Activated CD4-positive, alpha-beta T cell treated with anti-CD3 and anti-CD28 coated beads for 36 hours (primary cell): ENCODE data around the gene ATP9A. TPM values are rescaled to one million over a fixed set of nuclear protein-coding genes. Genes with fewer than 3 reads are reported as not detected.
A peak's percentile ranks its signal among the peaks of the same experiment; 100 is the strongest.

Experiments used
- ATAC-seq: fragments of 200-7000 bp; cut with Tn5 transposase; one replicate; pipeline ENCODE4 v1.10.0; 2021; ENCODE audit warnings: mild to moderate bottlenecking, moderate library complexity
- CTCF ChIA-PET: fragments of 350-600 bp; sonication (Branson Sonifier 250); formaldehyde crosslinking; loops from one replicate; lab custom pipeline; 2021; ENCODE audit warnings: antibody characterized with exemption; lab: Charles Lee
- POLR2A ChIA-PET: fragments of 350-600 bp; sonication (Branson Sonifier 250); formaldehyde crosslinking; loops from one replicate; lab custom pipeline; 2021; ENCODE audit warnings: antibody characterized with exemption, inconsistent platforms; lab: Charles Lee
- DNase-seq: peaks from one replicate; pipeline ENCODE4 v3.0.0-alpha.2; 2020
- H3K27ac Mint-ChIP-seq: one replicate; pipeline ENCODE4 v1.8.0; 2021; ENCODE audit warnings: mixed read lengths
- H3K27me3 Mint-ChIP-seq: one replicate; pipeline ENCODE4 v1.8.0; 2021; ENCODE audit warnings: mixed read lengths
- H3K36me3 Mint-ChIP-seq: one replicate; pipeline ENCODE4 v1.8.0; 2021; ENCODE audit warnings: low read depth, mixed read lengths
- H3K4me1 Mint-ChIP-seq: one replicate; pipeline ENCODE4 v1.8.0; 2021; ENCODE audit warnings: mixed read lengths
- H3K4me3 Mint-ChIP-seq: one replicate; pipeline ENCODE4 v1.8.0; 2021; ENCODE audit warnings: mild to moderate bottlenecking, moderate library complexity, mixed read lengths
- H3K9me3 Mint-ChIP-seq: one replicate; pipeline ENCODE4 v1.8.0; 2021; ENCODE audit warnings: low read depth, mixed read lengths
- intact Hi-C, 2 experiments: fragments of 100-400 bp; cut with DNase I in 1 of 2; cut with micrococcal nuclease in 1 of 2; formaldehyde crosslinking; loops; one replicate each; pipeline versions ENCODE4 v1.14.2 to v1.15.1; 2022 to 2024; cut with DNase I, micrococcal nuclease
- total RNA-seq, 2 experiments: library from RNA; stranded (reverse); gene quantifications; one replicate each; pipeline ENCODE4 v1.2.3, GENCODE V29; 2021

ATP9A gene
- total RNA-seq, 2 experiments from 2014 or later = 2.2 to 2.7 TPM

GRCh38 chr20:51633430-51633829 lies 134.8 kb downstream of the ATP9A start:
- peaks cover 42% of the 10 kb centered on the region for H3K4me1 Mint-ChIP-seq

DNA sequence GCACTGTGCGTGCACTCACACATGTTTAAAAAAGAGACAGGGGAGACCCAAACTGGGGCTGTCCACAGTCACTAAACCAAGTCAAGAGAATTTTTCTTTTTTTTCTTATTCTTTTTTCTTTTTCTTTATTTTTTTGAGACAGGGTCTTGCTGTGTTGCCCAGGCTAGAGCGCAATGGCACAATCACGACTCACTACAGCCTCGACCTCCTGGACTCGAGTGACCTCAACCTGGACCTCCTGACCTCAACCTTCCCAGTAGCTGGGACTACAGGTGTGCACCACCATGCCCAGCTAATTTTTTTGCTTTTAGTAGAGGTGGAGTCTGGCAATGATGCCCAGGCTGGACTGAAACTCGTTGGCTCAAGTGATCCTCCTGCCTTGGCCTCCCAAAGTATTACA lies 136.2 kb downstream of the ATP9A start:
- ATAC-seq (no peak), DNase-seq (no peak)
- H3K36me3 Mint-ChIP-seq = no peaks in the 10 kb centered on the region
- intact Hi-C loops = loop anchor here (2.0 to 10.0 kb wide), 2 partner anchors 29 to 567 kb away; no protein-coding TSS in a partner anchor
- peaks cover 54% of the 10 kb centered on the region for H3K4me1 Mint-ChIP-seq
- H3K9me3 Mint-ChIP-seq = no peaks in the 10 kb centered on the region
- ChIA-PET CTCF (no interaction called here), POLR2A (no interaction called here)
- no peak overlapping the region for H3K27ac Mint-ChIP-seq
- H3K27me3 Mint-ChIP-seq = peaks cover 21% of the 10 kb centered on the region
- no peak overlapping the region for H3K4me3 Mint-ChIP-seq

More at GRCh38 chr20:51633430-51633829, 134.8 kb downstream of the ATP9A start:
- ATAC-seq (no peak), DNase-seq (no peak)
- ChIA-PET CTCF (no interaction called here), POLR2A (no interaction called here)
- H3K27ac Mint-ChIP-seq = no peak overlapping the region
- H3K36me3 Mint-ChIP-seq = no peaks in the 10 kb centered on the region
- no peak overlapping the region for H3K4me3 Mint-ChIP-seq
- no peaks in the 10 kb centered on the region for H3K9me3 Mint-ChIP-seq
- intact Hi-C loops = loop anchor here in 1 of 2 experiments (10.0 kb wide), 1 partner anchor 569 kb away; no protein-coding TSS in a partner anchor
- H3K27me3 Mint-ChIP-seq = peaks cover 22% of the 10 kb centered on the region

DNA sequence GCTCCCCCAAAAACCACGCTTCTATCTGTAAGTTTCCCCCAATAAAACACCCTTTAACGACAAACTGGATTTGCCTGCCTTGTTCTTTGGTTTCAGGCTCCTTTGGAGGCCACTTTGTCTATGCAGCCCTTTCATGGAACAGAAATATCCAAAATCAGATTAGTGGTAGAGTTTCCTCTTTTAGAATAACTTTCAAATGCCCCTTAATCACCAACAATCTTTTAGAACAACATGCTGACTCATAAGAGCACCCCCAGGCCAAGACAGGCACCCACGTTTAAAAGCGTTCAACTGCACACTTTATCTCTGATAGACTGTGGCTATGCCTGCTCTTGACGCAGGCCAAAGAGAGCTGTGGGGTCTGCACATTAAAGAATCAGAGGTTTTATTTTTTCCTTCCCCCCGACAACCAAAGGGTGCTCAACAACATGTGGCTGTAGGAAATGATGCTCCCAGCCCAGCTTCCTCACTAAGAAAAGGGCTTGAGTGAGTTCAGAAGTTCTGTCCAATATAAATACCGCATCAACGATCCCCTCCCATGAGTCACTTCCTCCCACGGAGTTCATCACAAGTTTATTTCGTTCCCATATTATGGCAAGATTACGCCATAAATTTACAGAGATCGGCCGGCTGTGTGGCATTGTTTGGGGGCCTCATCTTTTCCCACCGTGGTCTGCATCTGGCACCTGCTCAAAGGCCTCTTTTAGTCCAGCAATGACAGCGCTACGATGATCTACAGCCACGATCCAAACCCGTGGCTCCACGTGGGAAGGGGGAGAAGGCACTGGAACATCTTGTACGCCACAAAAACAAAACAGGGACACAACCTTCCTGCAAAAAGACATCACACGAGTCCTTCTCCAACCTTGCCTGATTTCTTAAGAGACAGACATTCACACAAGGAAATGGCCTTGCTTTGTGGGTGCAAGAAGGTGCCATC lies 136.9 kb downstream of the ATP9A start:
- POLR2A ChIA-PET = no interaction called here

DNA sequence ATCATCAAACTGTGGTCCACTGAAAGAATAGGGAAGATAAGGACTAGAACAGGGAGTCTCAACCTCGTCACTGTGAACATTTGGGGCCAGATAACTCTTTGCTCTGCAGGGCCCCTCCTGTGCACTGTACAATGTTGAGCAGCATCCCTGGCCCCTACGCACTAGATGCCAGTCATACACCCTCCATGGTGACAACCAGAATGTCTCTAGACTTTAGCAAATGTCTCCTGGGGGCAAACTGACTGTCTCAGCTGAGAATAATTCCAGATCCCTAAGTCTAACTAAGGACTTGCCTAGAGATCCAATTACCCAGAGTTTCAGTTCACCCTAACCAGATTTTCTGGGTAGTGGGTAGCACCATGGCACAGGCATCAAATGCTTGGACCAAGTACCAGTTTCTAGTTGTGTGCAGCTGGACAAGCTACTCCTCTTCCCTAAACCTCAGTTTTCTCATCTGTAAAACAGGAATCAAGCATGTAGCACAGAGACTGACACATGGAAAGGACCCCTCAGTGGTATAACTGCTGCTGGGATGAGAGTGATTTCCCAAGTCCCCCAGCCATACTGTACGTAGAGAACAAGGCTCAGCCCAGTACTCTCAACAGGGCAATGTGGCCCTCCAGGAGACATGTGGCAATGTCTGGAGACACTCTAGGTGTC lies 138.7 kb downstream of the ATP9A start:
- Mint-ChIP-seq H3K9me3 (no peaks in the 10 kb centered on the region), H3K27ac (no peak overlapping the region), H3K36me3 (no peaks in the 10 kb centered on the region), H3K4me3 (no peak overlapping the region), H3K27me3 (peaks cover 18% of the 10 kb centered on the region), H3K4me1 (peaks cover 45% of the 10 kb centered on the region)
- CTCF ChIA-PET = interaction anchor here (0.8 to 1.0 kb wide), 2 partner anchors 67 to 166 kb away, joined by 3 read pairs; no protein-coding TSS in a partner anchor
- POLR2A ChIA-PET = no interaction called here
- ATAC-seq (no peak), DNase-seq (no peak)
- intact Hi-C loops = loop anchor here (2.0 to 10.0 kb wide), 2 partner anchors 31 to 565 kb away; no protein-coding TSS in a partner anchor

More for the DNA sequence above, 136.9 kb downstream of the ATP9A start:
- H3K36me3 Mint-ChIP-seq = no peaks in the 10 kb centered on the region
- H3K9me3 Mint-ChIP-seq = no peaks in the 10 kb centered on the region
- H3K4me1 Mint-ChIP-seq = peaks cover 50% of the 10 kb centered on the region
- DNase-seq (peak; percentile 67), ATAC-seq (peak; percentile 56)
- H3K4me3 Mint-ChIP-seq = no peak overlapping the region
- peak overlapping the region; percentile 18 for H3K27ac Mint-ChIP-seq
- CTCF ChIA-PET = interaction anchor here (0.7 kb wide), 1 partner anchor 298 kb away, joined by 3 read pairs; no protein-coding TSS in a partner anchor
- peaks cover 20% of the 10 kb centered on the region for H3K27me3 Mint-ChIP-seq
- intact Hi-C loops = loop anchor here (2.0 to 10.0 kb wide), 2 partner anchors 30 to 566 kb away; no protein-coding TSS in a partner anchor

DNA sequence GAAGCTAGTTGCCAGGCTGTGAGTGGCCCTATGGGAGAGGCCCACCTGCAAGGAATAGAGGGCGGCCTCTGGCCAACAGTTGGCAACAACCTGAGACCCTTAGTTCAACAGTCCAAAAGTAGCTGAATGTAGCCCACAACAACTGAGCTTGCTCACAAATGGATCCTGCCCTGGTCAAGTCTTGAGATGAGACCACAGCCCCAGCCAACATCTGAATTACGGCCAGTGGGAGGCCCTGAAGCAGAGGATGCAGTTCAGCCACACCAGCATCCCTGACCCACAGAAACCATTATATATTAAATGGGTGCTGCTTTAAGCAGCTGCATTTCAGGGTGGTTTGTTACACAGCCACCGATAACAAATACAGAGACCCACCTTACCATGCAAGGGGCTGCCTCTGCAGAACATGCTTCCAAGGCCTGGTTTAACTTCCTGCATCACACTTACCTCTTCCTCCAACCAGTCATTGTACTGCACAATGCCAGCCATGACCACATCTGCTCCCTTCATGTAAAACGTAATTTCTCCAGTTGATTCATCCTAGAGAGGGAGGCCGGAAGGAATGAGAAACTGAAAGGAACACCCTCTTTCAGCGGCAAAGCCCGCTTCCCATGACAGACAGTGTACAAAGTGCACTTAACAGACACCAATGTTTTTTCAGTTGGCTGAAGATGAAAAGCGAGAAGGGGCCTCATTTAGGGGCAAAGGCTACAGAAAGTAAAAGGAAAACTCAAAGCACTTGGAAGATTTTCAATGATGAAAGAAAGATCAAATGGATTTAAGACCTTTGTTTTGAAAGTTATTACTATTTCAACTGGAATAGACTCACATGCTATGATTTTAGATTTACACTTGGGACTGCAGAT lies 139.4 kb downstream of the ATP9A start:
- Mint-ChIP-seq H3K27me3 (peaks cover 18% of the 10 kb centered on the region), H3K9me3 (no peaks in the 10 kb centered on the region), H3K36me3 (no peaks in the 10 kb centered on the region), H3K4me3 (no peak overlapping the region), H3K27ac (no peak overlapping the region), H3K4me1 (peaks cover 42% of the 10 kb centered on the region)
- ChIA-PET CTCF (interaction anchor here (0.6 to 1.0 kb wide), 2 partner anchors 68 to 265 kb away, joined by 3 read pairs; no protein-coding TSS in a partner anchor), POLR2A (no interaction called here)
- ATAC-seq = peak; percentile 72
- DNase-seq = peak; percentile 58
- intact Hi-C loops = no loop called here

DNA sequence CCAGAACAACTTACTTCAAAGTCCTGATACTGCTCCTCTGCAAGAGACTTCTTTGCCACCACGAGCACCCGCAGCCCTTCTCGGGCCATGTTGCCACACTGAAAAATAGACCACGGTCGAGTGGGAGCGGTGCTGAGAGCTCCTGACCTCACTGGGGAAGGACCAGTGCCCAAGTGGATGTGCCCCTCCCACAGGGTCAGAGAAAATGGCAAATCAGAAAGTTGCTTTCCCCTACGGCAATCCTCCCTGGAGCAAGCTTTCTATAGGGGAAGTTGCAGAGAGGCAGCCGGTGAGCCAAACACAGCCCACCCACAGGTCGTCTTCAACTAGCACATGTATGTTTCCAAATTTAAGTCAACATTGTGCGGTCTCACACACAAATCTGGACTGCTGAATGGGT lies 140.6 kb downstream of the ATP9A start:
- ChIA-PET CTCF (no interaction called here), POLR2A (no interaction called here)
- Mint-ChIP-seq H3K27me3 (peaks cover 19% of the 10 kb centered on the region), H3K4me1 (peaks cover 42% of the 10 kb centered on the region), H3K4me3 (no peak overlapping the region), H3K27ac (no peak overlapping the region), H3K36me3 (no peaks in the 10 kb centered on the region), H3K9me3 (no peaks in the 10 kb centered on the region)
- ATAC-seq (no peak), DNase-seq (no peak)
- intact Hi-C loops = no loop called here

GRCh38 chr20:51625105-51625504 lies 143.1 kb downstream of the ATP9A start:
- Mint-ChIP-seq H3K27me3 (peaks cover 6% of the 10 kb centered on the region), H3K4me3 (no peak overlapping the region), H3K36me3 (no peaks in the 10 kb centered on the region), H3K4me1 (peaks cover 26% of the 10 kb centered on the region), H3K9me3 (no peaks in the 10 kb centered on the region), H3K27ac (no peak overlapping the region)
- ChIA-PET POLR2A (no interaction called here), CTCF (interaction anchor here (0.6 to 1.9 kb wide), 10 partner anchors 17 to 638 kb away, joined by 3 to 8 read pairs (median 4); no protein-coding TSS in a partner anchor)
- ATAC-seq (no peak), DNase-seq (no peak)
- intact Hi-C loops = loop anchor here in 1 of 2 experiments (2.0 kb wide), 1 partner anchor 632 kb away; no protein-coding TSS in a partner anchor

DNA sequence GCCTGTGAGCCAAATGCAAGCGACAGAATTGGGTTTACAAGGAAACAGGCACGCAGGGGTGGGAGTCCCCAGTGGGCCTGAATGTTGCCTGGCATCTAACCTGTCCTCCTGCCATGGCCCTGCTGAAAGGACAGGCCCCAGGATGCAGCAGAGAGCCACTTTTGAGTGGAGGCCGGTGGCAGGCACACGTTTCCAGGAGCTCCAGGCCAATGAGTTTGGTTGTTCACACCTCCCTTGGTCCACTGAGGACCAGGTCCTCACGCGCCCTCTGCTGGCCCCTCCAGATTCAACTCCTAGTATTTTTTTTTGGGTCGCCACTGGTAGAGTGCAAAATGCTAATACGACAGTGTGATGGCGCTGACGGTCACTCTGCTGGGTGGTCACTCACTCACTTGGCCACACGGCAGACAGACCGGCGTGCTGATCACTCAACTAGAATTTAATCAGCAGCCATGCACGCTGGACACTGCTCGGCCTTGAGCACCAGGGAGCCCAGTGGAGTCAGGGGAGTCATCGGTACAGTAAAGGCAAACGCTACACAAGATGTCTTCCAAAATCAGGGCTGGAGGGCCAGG lies 143.9 kb downstream of the ATP9A start:
- ChIA-PET CTCF (interaction anchor here (0.5 to 1.9 kb wide), 16 partner anchors 10 to 574 kb away, joined by 3 to 8 read pairs (median 3); no protein-coding TSS in a partner anchor), POLR2A (interaction anchor here (0.6 kb wide), 2 partner anchors 11 to 384 kb away, joined by 3 to 4 read pairs; no protein-coding TSS in a partner anchor)
- no peaks in the 10 kb centered on the region for H3K9me3 Mint-ChIP-seq
- H3K27me3 Mint-ChIP-seq = peaks cover 3% of the 10 kb centered on the region
- no peak overlapping the region for H3K27ac Mint-ChIP-seq
- ATAC-seq = peak; percentile 57
- H3K4me3 Mint-ChIP-seq = no peak overlapping the region
- H3K4me1 Mint-ChIP-seq = peaks cover 19% of the 10 kb centered on the region
- no peaks in the 10 kb centered on the region for H3K36me3 Mint-ChIP-seq
- DNase-seq = peak; percentile 85
- intact Hi-C loops = loop anchor here (1.0 to 2.0 kb wide), 2 partner anchors 252 to 631 kb away; no protein-coding TSS in a partner anchor

DNA sequence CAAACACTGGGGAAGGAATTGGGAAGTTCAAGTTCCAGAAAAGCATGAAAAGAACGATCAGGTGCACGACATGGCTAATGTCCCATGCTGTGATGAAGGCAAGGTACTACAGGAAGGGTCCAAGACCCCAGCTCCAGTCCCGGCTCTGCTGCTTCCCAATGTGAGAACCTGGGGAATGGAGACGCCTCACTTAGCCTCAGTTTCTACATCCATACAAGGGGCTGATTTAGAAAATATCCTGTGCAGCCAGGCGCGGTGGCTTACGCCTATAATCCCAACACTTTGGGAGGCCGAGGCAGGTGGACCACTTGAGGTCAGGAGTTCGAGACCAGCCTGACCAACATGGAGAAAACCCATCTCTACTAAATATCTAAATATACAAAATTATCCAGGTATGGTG lies 144.9 kb downstream of the ATP9A start:
- intact Hi-C loops = no loop called here
- no peak for ATAC-seq
- H3K4me1 Mint-ChIP-seq = peaks cover 10% of the 10 kb centered on the region
- no peaks in the 10 kb centered on the region for H3K36me3 Mint-ChIP-seq
- H3K27me3 Mint-ChIP-seq = peaks cover 3% of the 10 kb centered on the region
- ChIA-PET POLR2A (no interaction called here), CTCF (interaction anchor here (0.6 to 1.8 kb wide), 11 partner anchors 9 to 299 kb away, joined by 3 to 8 read pairs (median 4); no protein-coding TSS in a partner anchor)
- H3K27ac Mint-ChIP-seq = no peak overlapping the region
- DNase-seq = no peak
- H3K4me3 Mint-ChIP-seq = no peak overlapping the region
- H3K9me3 Mint-ChIP-seq = no peaks in the 10 kb centered on the region
